OCI-LY3 (cell line): ENCODE data around the gene GRAMD4.

Experiments
- H2AFZ ChIP-seq: fragments of 200-600, 300-600 bp; shearing (Covaris generic); 2 replicates; pipeline ENCODE4 v1.6.0; 2014; ENCODE audit warnings: antibody characterized with exemption, low read depth, low read length
- H3K27ac ChIP-seq: fragments of 200-600, 300-600 bp; sonication (generic); 2 replicates; pipeline ENCODE4 v1.5.1; 2014; ENCODE audit warnings: mild to moderate bottlenecking, low read length, moderate library complexity, mixed read lengths
- H3K27me3 ChIP-seq: fragments of 200-600, 300-600 bp; sonication (generic); 2 replicates; pipeline ENCODE4 v1.6.1; 2014; ENCODE audit warnings: low read depth, low read length, mixed read lengths
- H3K36me3 ChIP-seq: fragments of 200-600, 300-600 bp; sonication (generic); replicated peaks from 2 replicates; pipeline ENCODE3; 2014; ENCODE audit warnings: low read depth, low read length, mixed read lengths
- H3K4me1 ChIP-seq: fragments of 300-600, 200-600 bp; sonication (generic); 2 replicates; pipeline ENCODE4 v1.6.1; 2014; ENCODE audit warnings: low read length, mixed read lengths
- H3K4me2 ChIP-seq: fragments of 200-600, 300-600 bp; sonication (generic); 2 replicates; pipeline ENCODE4 v1.6.1; 2014; ENCODE audit warnings: low read length, mixed read lengths
- H3K4me3 ChIP-seq: fragments of 300-600, 200-600 bp; sonication (generic); 2 replicates; pipeline ENCODE4 v1.5.1; 2014; ENCODE audit warnings: antibody characterized with exemption, mild to moderate bottlenecking, low read length, moderate library complexity
- H3K79me2 ChIP-seq: fragments of 300-600, 200-600 bp; shearing (Covaris generic); 2 replicates; pipeline ENCODE4 v1.6.1; 2014; ENCODE audit warnings: mild to moderate bottlenecking, low read length, mixed read lengths
- H3K9ac ChIP-seq: fragments of 300-600, 200-600 bp; shearing (Covaris generic); 2 replicates; pipeline ENCODE4 v1.6.0; 2014; ENCODE audit warnings: mild to moderate bottlenecking, low read length, moderate library complexity
- H3K9me3 ChIP-seq: fragments of 200-600, 300-600 bp; shearing (Covaris generic); 2 replicates; pipeline ENCODE4 v1.6.1; 2014; ENCODE audit warnings: low read length, mixed read lengths; ENCODE audit not compliant: insufficient read depth
- H4K20me1 ChIP-seq: fragments of 200-600, 300-600 bp; sonication (generic); 2 replicates; pipeline ENCODE4 v1.6.1; 2016; ENCODE audit warnings: low read length, mixed read lengths; ENCODE audit not compliant: insufficient read depth
- CTCF ChIP-seq: fragments of 200-600, 300-600 bp; sonication (generic); IDR thresholded peaks from 2 replicates; pipeline ENCODE4 v1.5.1; 2014; ENCODE audit warnings: antibody characterized with exemption, low read length, low read depth
- EZH2phosphoT487 ChIP-seq: fragments of 200-600 bp; shearing (Covaris generic); IDR thresholded peaks from 2 replicates; pipeline ENCODE4 v1.6.1; 2018; ENCODE audit warnings: antibody characterized with exemption, mixed run types, low read depth

The GRAMD4 gene

DNA sequence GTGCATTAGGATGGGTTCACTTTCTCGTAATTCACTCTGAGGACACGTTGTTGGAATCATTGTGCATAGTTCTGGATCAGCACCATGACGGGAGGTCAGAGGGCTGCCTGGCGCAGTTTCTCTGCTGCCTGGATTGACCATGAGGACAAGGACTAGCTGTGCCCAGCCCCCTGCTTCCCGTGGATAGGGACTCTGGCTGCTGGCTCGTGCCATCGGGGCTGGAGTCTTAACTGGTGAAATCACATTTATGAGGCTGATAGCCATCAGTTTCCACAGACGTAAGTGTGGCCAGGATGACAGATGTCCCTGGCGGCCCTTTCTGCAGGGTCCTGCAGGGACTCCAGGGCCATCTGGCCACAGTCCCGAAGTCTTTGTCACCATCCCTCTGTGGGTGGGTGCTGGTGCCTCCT lies 24.1 kb upstream of the GRAMD4 start:
- Histone ChIP-seq H3K4me2 (no peak overlapping the region), H3K27ac (no peak overlapping the region)

DNA sequence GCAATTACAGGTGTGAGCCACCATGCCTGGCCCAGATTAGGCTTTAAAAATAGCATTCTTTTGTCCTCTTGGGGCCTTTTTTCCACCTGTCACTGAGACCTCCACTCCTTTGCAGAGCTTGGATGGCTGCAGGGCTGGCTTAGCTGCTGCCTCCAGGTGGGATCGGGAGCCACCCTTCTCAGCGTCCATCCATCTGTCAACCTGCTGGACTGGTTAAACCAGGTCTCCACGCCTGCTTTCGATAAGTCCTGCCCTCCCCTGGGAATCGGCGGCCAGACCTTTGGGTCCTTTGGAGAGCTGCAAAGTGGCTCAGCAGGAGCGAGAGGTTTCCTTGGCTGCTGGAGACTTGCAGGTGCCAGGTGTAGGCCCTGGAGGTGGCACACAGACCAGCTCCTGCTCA lies 23.4 kb upstream of the GRAMD4 start:
- Histone ChIP-seq H2AFZ (no peak overlapping the region), H3K9me3 (no peaks in the 10 kb centered on the region), H3K27me3 (no peaks in the 10 kb centered on the region), H3K27ac (no peak overlapping the region), H4K20me1 (peaks cover 50% of the 10 kb centered on the region), H3K4me3 (no peak overlapping the region), H3K79me2 (peaks cover 40% of the 10 kb centered on the region), H3K4me2 (no peak overlapping the region), H3K9ac (no peak overlapping the region), H3K4me1 (peaks cover 38% of the 10 kb centered on the region), H3K36me3 (peaks cover 11% of the 10 kb centered on the region)
- no peak for TF ChIP-seq EZH2phosphoT487
- no peak for TF ChIP-seq CTCF

More for the DNA sequence above, 24.1 kb upstream of the GRAMD4 start:
- Histone ChIP-seq H3K9ac (no peak overlapping the region), H3K79me2 (peaks cover 43% of the 10 kb centered on the region), H3K4me1 (peaks cover 43% of the 10 kb centered on the region), H4K20me1 (peaks cover 47% of the 10 kb centered on the region), H3K9me3 (no peaks in the 10 kb centered on the region), H2AFZ (no peak overlapping the region), H3K27me3 (no peaks in the 10 kb centered on the region), H3K4me3 (no peak overlapping the region), H3K36me3 (peaks cover 9% of the 10 kb centered on the region)
- no peak for TF ChIP-seq CTCF

DNA sequence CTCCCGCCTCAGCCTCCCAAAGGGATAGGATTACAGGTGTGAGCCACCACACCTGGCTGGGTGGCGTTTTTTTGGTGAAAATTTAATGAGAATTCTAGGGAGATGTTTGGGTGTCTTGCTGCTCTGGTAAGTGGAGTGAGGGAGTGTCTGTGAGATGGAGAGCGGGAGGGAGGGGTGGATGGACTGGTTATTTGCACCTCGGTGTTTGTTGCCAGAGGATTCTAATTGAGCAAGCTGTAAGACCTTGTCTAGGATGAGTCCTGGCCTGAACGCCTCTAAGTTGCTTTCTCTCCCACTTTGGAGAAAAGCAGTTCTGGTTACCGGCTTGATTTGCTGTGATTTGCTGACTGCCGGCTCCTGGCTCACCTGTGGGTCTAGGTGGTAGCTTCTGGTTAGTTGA lies 22.0 kb upstream of the GRAMD4 start:
- Histone ChIP-seq H2AFZ (no peak overlapping the region), H3K27me3 (no peaks in the 10 kb centered on the region), H3K79me2 (peaks cover 38% of the 10 kb centered on the region), H3K36me3 (peaks cover 13% of the 10 kb centered on the region), H3K9ac (no peak overlapping the region), H3K4me2 (no peak overlapping the region), H3K4me1 (peaks cover 24% of the 10 kb centered on the region), H3K4me3 (no peak overlapping the region), H3K9me3 (no peaks in the 10 kb centered on the region), H3K27ac (no peak overlapping the region), H4K20me1 (peaks cover 56% of the 10 kb centered on the region)
- no peak for TF ChIP-seq CTCF

DNA sequence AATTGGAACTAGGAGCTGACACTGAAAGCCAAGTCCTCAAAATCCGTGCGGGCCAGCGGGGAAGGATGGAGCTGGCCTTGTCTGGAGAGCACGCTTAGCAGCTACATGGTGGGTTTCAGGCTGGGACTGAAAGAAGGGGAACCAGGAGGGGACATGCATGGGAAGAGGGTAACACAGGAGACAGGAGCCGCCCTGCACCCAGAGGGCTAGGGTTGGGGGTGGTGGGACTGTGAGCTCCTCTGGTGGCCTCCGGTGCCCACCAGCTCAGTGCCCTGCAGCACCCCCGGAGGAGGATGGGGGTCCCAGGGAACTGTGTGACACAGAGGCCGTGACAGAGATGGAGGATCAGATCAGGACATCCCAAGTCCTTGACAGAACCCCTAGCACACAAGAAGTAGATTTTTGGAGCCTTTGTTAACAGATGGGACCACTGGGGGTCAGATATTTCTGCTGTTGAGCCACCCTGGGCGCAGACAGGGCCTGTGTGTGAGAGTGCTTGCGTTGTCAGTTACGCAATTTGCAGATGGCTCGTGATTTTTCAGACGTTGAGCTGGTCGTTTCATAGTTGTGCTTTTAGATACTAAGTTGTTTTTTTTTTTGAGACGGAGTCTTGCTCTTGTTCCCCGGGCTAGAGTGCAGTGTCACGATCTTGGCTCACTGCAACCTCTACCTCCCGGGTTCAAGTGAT lies 21.3 kb upstream of the GRAMD4 start:
- H3K27me3 ChIP-seq, result no peaks in the 10 kb centered on the region
- H4K20me1 ChIP-seq, result peaks cover 59% of the 10 kb centered on the region
- no peak overlapping the region for H3K4me2 ChIP-seq
- peaks cover 39% of the 10 kb centered on the region for H3K79me2 ChIP-seq
- no peak overlapping the region for H2AFZ ChIP-seq
- TF ChIP-seq EZH2phosphoT487 (no peak), CTCF (no peak)
- peaks cover 18% of the 10 kb centered on the region for H3K4me1 ChIP-seq
- H3K4me3 ChIP-seq, result no peak overlapping the region
- no peaks in the 10 kb centered on the region for H3K9me3 ChIP-seq
- no peak overlapping the region for H3K9ac ChIP-seq
- peaks cover 13% of the 10 kb centered on the region for H3K36me3 ChIP-seq
- H3K27ac ChIP-seq, result no peak overlapping the region
